CD4-positive, alpha-beta T cell treated with Interleukin-10 for 1 hour (primary cell): ENCODE results near the gene VPS13A.
"Not testable (repeated sequence)": the region's sequence is repeated elsewhere in the genome, so short reads cannot be mapped to it uniquely, and the experiment has no call there.

Experiments used
- DNase-seq: peaks from one replicate; pipeline ENCODE4 v3.0.0-alpha.2; 2020

VPS13A gene

GRCh38 chr9:77305622-77306400 is 128.5 kb downstream of the VPS13A start:
- DNase-seq = no peak

DNA sequence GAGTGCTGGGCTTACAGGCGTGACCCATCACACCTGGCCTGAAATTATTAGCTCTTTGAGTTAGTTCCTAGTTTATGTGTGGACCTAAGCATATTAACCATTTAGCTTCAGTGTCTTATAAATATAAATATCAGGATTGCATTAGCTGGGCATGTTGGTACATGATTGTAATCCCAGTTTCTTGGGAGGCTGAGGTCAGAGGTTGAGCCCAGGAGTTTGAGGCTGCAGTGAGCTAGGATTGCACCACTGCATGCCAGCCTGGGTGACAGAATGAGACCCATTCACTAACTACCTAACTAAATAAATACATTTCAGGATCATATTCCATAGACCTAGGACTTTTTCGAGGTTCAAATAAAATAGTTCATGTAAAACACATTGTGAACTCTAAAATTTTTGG is 129.8 kb downstream of the VPS13A start:
- DNase-seq = no peak

DNA sequence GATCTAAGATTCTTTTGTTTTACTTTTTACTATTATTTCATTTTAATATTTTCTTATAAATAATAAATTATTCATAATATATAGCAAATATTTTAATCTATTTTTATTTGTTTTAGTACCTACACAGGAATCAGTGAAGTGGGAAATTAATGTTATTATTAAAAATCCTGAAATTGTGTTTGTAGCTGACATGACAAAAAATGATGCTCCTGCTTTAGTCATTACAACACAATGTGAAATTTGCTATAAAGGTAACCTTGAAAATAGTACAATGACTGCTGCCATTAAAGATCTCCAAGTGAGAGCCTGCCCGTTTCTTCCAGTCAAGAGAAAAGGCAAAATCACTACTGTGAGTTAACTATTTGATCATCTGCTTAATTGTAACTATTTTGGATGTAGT is 138.7 kb downstream of the VPS13A start:
- DNase-seq = no peak

- no peak for DNase-seq
Observed at GRCh38 chr9:77325058-77325457, 147.7 kb downstream of the VPS13A start.

GRCh38 chr9:77328102-77328501 is 150.8 kb downstream of the VPS13A start:
- no peak for DNase-seq

GRCh38 chr9:77370064-77370463 is 192.7 kb downstream of the VPS13A start:
- DNase-seq = no peak

GRCh38 chr9:77374266-77374665 is 196.9 kb downstream of the VPS13A start:
- DNase-seq = no peak

GRCh38 chr9:77375956-77376532 is 198.7 kb downstream of the VPS13A start:
- DNase-seq = no peak

- no peak for DNase-seq
Observed at GRCh38 chr9:77384406-77384805, 207.1 kb downstream of the VPS13A start.

- DNase-seq = no peak
Observed at GRCh38 chr9:77386187-77386586, 208.9 kb downstream of the VPS13A start.

GRCh38 chr9:77391834-77392233 is 214.5 kb downstream of the VPS13A start:
- DNase-seq = no peak

DNA sequence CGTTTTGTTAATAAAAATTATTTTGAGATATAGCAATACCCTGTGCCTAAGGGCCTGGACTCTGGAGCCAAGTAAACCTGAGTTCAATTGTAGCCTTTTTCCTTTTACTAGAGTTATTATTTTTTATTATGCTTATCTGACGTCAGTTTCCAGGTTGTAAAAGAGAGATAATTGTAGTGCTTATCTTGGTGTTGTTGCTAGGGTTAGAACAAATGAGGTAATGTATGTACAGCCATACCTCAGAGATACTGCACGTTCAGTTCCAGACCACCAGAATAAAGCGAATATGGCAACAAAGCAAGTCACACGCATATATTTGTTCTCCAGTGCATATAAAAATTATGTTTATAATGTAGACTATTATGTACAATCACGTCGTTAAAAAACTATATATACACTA is 215.0 kb downstream of the VPS13A start:
- no peak for DNase-seq

GRCh38 chr9:77398581-77398980 is 221.2 kb downstream of the VPS13A start:
- not testable (repeated sequence) for DNase-seq

- no peak for DNase-seq
Observed at GRCh38 chr9:77399964-77400363, 222.6 kb downstream of the VPS13A start.

DNA sequence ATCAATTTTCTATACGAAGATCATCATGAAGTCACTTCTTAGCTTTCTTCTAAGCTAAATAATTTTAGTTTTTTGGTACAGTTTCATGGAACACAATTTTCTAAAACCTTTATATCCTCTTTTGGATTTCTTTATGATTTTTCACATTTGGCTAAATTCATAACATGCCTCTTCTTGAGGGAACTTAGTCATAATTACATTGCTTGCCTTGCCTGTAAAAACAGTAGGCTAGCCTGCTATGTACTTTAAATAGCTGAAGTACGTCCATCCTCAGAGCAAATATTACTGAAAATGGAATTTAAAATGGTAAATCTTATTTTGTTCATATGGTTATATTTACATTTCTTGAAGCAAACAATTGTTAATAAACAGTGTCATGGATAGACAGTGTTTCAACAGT is 225.0 kb downstream of the VPS13A start:
- DNase-seq = no peak

DNA sequence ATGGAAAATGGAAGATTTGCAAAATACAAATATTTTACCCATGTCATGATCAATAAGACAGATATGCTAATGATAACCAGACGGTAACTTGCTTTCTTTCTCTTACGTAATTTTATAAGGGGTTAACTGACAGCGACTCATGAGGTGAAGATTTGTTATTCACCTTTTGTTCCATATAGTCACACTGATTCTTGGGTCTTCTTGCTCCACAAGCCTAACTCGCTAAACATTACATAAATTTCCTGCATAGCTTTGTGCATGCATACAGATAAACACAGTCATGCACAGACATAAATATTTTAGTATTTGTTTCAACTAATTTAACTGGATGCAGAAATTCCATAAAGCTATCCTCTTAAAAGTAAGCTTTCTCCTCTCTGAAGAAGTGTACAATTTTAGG is 225.9 kb downstream of the VPS13A start:
- DNase-seq = no peak

DNA sequence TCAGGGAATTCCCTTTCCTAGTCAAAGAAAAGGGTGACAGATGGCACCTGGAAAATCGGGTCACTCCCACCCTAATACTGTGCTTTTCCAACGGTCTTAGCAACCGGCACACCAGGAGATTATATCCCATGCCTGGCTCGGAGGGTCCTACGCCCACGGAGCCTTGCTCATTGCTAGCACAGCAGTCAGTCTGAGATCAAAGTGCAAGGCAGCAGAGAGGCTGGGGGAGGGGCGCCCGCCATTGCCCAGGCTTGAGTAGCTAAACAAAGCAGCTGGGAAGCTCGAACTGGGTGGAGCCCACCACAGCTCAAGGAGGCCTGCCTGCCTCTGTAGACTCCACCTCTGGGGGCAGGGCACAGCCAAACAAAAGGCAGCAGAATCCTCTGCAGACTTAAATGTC is 231.2 kb downstream of the VPS13A start:
- DNase-seq = not testable (repeated sequence)

DNA sequence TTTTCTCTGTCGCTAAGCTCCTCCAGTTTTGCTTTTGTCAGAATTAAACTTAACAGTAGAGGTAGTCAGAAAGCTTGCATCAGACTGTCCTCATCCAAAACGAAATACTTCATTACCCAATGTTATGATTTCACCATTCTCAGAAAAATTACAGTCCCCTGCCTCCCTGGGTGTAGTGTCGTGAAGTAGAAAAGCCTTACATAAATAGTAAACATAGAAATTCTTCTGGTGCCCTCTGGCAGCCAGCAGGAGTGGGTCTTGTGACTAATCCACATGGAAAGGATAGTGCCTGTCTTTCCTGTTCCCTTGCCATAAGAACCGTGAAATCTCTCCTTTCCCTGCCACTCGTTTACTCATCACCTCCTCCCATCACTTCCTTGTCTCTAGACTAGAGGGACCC is 240.2 kb downstream of the VPS13A start:
- DNase-seq = no peak

- no peak for DNase-seq
Observed at GRCh38 chr9:77418226-77418625, 240.9 kb downstream of the VPS13A start.

GRCh38 chr9:77420641-77421040 is 243.3 kb downstream of the VPS13A start:
- no peak for DNase-seq

- no peak for DNase-seq
Observed at GRCh38 chr9:77421506-77422265, 244.4 kb downstream of the VPS13A start.

DNA sequence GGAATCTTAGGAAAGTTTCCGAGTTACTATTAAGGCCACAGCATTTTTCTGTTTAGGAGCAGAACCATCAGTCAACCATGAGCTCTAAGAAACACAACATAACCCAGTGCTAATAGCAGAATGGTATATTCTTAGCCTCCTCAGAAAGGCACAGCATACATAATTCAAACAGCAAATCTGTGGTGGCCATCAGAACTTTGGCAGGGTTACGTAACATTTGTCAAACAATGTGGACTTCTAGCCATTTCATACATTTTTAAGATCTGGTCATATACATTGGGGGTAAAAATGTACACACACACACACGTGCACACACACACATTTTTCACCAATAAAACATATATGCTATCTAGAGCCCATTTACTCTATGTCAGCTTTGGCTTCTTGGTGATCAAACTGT is 245.6 kb downstream of the VPS13A start:
- DNase-seq = no peak

GRCh38 chr9:77423841-77424240 is 246.5 kb downstream of the VPS13A start:
- DNase-seq = no peak

DNA sequence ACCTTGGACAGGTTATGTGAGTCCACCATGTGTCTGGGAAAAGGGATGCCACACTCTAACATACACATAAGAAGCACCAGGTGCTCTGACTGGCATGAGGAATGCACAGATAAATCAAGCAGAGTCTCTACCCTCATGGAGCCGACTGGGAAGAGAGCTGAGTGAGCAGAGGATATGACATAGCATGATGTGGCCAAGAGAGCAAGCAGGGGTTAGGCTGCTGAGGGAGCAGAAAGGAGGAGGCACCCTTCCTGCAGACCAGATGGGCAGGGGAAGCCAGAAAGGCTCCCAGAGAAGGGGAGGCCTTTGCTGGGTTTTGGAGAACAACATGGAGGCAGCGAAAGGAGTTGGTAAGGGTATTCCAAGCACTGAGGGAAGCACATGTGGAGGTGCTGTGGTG is 247.7 kb downstream of the VPS13A start:
- DNase-seq = no peak
